ENCODE data around the gene NXN.
"Not testable (repeated sequence)": the region's sequence is repeated elsewhere in the genome, so short reads cannot be mapped to it uniquely, and the experiment has no call there.

The NXN gene

GRCh38 chr17:979212-979538 lies 401 bp downstream of the NXN start:
- DNase-seq (ENCODE audit: low read depth, low spot score) = no peak

- no peak for DNase-seq (ENCODE audit: low read depth, low spot score)
Measured at GRCh38 chr17:978103-979093, 1.2 kb downstream of the NXN start.

GRCh38 chr17:977166-977565 lies 2.4 kb downstream of the NXN start:
- DNase-seq (ENCODE audit: low read depth, low spot score) = no peak

GRCh38 chr17:976312-976711 lies 3.3 kb downstream of the NXN start:
- DNase-seq (ENCODE audit: low read depth, low spot score) = no peak

GRCh38 chr17:975371-975915 lies 4.1 kb downstream of the NXN start:
- no peak for DNase-seq (ENCODE audit: low read depth, low spot score)

GRCh38 chr17:974778-975177 lies 4.8 kb downstream of the NXN start:
- DNase-seq (ENCODE audit: low read depth, low spot score) = not testable (repeated sequence)

- no peak for DNase-seq (ENCODE audit: low read depth, low spot score)
Measured at GRCh38 chr17:973053-973452, 6.5 kb downstream of the NXN start.

GRCh38 chr17:971861-972260 lies 7.7 kb downstream of the NXN start:
- DNase-seq (ENCODE audit: low read depth, low spot score) = not testable (repeated sequence)

- no peak for DNase-seq (ENCODE audit: low read depth, low spot score)
Measured at GRCh38 chr17:970364-970763, 9.2 kb downstream of the NXN start.

- no peak for DNase-seq (ENCODE audit: low read depth, low spot score)
Measured at GRCh38 chr17:969811-970355, 9.7 kb downstream of the NXN start.

- no peak for DNase-seq (ENCODE audit: low read depth, low spot score)
Measured at GRCh38 chr17:968812-969730, 10.5 kb downstream of the NXN start.

GRCh38 chr17:967122-967521 lies 12.5 kb downstream of the NXN start:
- no peak for DNase-seq (ENCODE audit: low read depth, low spot score)

GRCh38 chr17:965311-965989 lies 14.1 kb downstream of the NXN start:
- DNase-seq (ENCODE audit: low read depth, low spot score) = no peak

- no peak for DNase-seq (ENCODE audit: low read depth, low spot score)
Measured at GRCh38 chr17:964876-965275, 14.7 kb downstream of the NXN start.

GRCh38 chr17:962670-963069 lies 16.9 kb downstream of the NXN start:
- DNase-seq (ENCODE audit: low read depth, low spot score) = no peak

GRCh38 chr17:962166-962565 lies 17.4 kb downstream of the NXN start:
- DNase-seq (ENCODE audit: low read depth, low spot score) = no peak

- no peak for DNase-seq (ENCODE audit: low read depth, low spot score)
Measured at GRCh38 chr17:958712-959451, 20.7 kb downstream of the NXN start.

- DNase-seq (ENCODE audit: low read depth, low spot score) = no peak
Measured at GRCh38 chr17:957856-958421, 21.6 kb downstream of the NXN start.

GRCh38 chr17:956905-957304 lies 22.7 kb downstream of the NXN start:
- no peak for DNase-seq (ENCODE audit: low read depth, low spot score)

GRCh38 chr17:954431-955164 lies 25.0 kb downstream of the NXN start:
- no peak for DNase-seq (ENCODE audit: low read depth, low spot score)
